Measurements from ENCODE around the gene DNPH1.
A peak's percentile ranks its signal among the peaks of the same experiment; 100 is the strongest.

DNPH1 gene

DNA sequence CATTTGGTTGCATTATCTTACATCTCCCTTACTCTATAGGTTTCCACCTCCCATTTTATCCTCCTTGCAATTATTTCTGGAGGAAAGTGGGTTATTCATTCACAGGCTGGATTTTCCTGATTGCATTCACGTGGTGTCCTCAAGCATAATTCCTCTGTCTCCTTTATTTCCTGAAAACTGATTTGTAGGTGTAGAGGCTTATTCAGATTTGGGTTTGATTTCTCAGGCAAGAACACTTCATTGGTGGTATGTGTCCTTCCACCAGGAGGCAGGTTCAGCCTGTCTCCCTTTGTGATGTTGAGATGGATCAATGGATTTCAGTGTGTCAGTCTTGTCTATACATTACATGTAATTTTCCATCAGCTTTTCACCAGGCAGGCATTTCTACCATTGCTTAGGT lies 17.3 kb downstream of the DNPH1 start:
- no peak for DNase-seq (ENCODE audit: low spot score)

DNA sequence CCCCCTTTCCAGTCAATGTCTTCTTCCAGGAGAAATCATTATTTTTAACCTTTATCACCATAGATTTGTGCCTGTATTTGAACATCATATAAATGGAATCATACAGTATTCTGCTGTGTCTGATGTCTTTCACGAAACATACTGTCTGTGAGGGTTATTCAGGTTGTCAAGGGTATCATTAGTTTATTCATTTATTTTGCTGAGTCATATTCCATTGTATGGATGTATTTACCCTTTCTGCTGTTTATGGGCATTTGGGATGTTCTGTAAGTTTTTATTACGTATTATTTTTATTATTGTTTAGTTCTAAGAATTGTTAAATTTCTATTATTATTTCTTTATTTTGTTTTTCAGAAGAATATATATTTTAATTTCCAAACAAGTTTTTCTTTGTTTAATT lies 22.0 kb downstream of the DNPH1 start:
- DNase-seq (ENCODE audit: low spot score) = no peak

DNA sequence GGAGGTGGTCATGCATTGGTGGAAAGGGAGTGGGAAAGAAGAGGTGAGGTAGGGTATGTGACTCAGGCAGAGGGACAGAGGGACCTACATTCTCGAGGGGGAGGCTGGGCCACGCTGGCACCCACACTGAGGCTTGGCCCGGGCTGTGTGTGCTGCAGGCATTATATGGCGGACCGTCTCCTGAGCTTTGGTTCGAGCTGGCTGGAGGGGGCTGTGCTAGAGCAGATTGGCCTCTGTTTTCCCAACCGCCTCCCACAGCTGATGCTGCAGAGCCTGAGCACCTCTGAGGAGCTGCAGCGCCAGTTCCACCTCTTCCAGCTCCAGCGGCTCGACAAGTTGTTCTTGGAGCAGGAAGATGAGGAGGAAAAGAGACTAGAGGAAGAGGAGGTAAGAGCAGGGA lies 23.4 kb downstream of the DNPH1 start:
- no peak for DNase-seq (ENCODE audit: low spot score)

DNA sequence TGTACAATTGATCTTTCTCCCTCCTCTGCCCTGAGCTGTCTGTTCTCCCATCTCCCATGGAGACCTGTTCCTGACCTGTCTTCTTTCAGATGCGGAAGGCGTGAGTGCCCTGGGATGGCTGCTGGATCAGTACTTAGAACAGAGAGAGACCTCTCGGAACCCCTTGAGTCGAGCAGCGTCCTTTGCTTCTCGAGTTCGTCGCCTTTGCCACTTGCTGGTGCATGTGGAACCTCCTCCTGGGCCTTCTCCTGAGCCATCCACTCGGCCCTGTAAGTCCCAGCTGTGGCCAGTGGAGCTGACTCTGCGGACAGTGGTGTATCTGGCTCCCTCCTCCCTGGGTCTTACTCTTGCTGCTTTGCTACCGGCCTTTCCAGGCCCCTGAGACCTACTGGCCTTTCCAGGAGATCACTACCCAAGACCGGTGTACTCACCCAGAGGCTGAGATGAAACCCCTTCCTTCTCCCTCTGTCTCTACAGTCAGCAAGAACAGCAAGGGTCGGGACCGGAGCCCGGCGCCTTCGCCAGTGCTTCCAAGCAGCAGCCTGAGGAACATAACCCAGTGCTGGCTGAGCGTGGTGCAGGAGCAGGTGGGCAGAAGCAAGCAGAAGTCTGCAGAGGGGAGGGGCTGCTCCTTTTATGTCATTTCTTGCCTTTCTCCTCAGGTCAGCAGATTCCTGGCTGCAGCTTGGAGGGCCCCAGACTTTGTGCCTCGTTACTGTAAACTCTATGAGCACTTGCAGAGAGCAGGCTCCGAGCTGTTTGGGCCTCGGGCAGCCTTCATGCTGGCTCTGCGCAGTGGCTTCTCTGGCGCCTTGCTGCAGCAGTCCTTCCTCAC lies 24.8 kb downstream of the DNPH1 start:
- no peak for DNase-seq (ENCODE audit: low spot score)

DNA sequence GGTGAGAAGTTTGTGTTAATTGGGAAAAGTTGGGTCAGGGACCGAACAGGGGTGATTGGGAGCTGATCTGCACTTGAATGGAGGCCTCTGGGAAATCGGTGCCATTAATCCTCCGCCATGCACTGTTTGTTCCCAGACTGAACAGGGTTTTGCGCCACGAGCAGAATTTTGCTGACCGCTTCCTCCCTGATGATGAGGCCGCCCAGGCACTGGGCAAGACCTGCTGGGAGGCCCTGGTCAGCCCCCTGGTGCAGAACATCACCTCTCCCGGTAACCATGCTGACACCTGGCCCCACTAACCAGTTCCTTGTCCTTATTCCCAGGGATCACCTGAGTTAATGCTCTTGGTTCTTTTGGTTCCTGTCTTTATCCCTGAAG lies 25.6 kb downstream of the DNPH1 start:
- DNase-seq (ENCODE audit: low spot score) = no peak

DNA sequence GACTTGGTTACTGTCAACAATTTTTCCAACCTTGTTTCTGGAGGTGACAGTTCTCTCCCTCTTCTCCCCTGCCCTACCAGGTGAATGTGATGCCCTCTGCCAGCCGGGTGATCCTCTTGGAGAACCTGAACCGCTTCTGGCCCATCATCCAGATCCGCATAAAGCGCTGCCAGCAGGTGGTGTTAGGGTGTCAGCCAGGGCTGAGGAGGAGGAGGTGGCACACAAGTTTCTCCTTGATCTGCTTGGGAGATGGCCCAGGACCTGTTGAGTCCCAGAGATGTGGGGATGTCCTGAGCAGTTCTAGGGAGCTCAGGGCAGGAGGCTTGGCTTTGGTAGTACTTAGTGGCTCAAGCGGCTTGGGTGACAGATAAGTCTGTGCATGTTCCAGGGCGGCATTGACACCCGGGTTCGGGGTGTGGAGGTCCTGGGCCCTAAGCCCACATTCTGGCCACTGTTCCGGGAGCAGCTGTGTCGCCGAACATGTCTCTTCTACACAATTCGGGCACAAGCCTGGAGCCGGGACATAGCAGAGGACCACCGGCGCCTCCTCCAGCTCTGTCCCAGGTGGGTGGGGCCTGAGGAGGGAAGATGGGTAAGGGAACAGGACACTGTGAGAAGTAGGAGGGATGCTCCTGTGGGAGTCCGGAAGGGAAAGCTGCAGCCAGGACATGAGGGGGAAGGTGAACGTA lies 26.1 kb downstream of the DNPH1 start:
- DNase-seq (ENCODE audit: low spot score) = no peak

DNA sequence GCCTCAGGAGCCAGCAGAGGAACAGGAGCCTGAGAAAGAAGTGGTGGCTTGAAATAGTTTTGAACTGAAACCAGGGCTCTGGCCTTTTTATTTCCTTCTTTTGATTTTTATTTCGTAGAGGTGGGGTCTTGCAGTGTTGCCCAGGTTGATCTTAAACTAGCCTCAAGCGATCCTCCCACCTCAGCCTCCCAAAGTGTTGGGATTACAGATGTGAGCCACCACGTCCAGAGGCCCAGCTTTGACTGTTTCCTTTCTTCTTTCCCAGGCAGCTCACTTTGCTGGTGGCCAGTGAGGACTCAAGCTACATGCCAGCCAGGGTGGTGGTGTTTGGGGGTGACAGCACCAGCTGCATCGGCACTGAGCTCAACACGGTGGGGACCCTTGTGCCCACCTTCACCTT lies 26.8 kb downstream of the DNPH1 start:
- no peak for DNase-seq (ENCODE audit: low spot score)

DNA sequence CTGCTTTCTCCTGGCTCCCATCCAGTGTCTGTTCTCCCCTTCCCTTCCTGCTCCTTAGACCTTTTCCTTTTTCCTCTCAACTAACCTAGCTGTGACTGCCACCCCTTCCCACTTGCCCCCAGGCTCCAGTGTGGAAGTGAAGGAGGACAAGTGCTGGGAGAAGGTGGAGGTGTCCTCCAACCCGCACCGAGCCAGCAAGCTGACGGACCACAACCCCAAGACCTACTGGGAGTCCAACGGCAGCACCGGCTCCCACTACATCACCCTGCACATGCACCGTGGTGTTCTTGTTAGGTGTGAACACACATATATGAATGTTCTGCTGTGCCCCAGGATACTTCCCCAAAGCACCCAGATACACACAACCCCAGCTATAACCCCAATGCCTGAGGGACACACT lies 28.7 kb downstream of the DNPH1 start:
- no peak for DNase-seq (ENCODE audit: low spot score)

DNA sequence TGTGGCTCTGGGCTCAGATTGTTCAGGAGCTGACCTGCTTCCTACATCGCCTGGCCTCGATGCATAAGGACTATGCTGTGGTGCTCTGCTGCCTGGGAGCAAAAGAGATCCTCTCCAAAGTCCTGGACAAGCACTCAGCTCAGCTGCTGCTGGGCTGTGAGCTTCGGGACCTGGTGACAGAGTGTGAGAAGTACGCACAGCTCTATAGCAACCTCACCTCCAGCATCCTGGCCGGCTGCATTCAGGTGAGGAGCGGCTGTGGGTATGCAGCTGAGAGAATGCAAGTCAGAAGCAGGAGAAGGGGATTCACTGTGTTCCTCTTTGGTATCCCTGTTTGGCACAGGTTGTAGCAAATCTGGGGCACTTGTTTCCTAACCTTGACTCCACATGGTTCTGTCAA lies 29.4 kb downstream of the DNPH1 start:
- DNase-seq (ENCODE audit: low spot score) = no peak

DNA sequence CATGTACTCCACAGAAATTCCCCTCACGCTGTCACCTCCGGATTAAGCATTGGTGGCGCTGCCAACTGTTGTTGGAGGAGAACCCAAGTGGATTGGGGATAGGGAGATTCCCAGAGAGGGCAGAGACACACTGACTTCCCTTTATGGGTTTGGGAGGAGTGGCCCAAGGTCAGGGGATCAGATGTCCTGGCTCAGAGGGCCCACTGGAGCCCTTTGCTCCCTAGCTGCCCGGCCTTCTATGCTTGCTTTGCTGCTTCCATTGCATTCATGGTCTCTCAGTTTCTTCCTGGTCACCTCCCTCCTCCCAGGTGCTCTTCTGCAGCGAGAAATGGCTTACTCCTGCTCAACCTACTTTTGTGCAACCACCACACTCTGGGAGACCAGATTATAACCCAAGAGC lies 32.9 kb downstream of the DNPH1 start:
- DNase-seq (ENCODE audit: low spot score) = no peak

DNA sequence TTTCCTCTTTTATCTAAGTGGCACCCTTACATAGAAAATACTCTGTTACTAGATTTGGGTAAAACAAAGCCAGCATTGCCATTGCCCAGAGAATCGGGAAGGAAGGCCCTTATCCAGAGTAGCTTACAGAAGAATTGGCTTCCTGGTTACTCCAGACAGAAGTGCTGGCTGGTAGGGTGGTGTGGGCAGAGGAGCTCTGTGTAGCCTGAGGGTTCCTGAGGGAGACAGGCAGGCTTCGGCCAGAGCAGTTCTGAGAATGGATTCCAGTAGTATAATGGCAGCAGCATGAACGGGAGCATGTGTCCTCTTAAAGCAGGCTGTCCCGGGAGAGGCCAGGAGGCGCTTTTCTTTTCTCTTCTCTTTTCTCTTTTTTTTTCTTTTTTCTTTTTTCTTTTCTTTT lies 35.4 kb downstream of the DNPH1 start:
- DNase-seq (ENCODE audit: low spot score) = no peak

DNA sequence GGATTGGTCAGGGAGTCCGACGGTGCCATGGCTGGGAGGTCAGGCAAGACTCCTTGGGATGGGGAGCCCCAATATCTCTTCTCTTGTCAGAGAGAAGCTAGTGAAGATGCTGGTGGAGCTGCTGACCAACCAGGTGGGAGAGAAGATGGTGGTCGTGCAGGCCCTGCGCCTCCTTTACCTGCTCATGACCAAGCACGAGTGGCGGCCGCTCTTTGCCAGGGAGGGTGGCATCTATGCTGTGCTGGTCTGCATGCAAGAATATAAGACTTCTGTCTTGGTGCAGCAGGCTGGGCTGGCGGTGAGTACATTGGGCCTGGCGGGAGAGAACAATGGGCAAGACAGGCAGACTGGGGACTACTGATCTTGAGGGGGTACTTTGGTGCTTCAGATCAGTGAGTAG lies 36.4 kb downstream of the DNPH1 start:
- DNase-seq (ENCODE audit: low spot score) = no peak

DNA sequence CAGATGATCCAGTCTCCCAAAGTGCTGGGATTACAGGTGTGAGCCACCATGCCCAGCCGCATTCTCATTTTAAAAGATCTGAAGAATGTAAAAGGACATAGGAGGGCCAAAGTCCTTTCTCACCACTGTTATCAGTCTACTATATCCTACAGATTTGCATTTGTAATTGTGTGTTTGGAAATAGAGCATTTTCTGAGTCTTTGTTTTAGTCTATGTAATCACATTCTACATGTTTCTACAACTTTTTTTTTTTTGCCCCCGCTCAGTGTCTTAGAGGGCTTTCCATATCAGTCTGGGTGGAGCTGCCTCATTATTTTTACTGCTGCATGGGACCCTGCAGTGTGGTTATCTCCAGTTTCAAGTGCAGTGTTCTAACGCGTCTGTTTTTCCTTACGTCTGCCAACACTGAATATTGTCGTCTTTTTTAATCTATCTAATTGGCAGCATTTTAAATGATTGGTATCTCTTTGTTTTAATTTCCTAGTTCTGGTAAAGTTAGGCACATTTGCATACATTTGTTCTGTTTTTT lies 39.4 kb downstream of the DNPH1 start:
- DNase-seq (ENCODE audit: low spot score) = no peak

DNA sequence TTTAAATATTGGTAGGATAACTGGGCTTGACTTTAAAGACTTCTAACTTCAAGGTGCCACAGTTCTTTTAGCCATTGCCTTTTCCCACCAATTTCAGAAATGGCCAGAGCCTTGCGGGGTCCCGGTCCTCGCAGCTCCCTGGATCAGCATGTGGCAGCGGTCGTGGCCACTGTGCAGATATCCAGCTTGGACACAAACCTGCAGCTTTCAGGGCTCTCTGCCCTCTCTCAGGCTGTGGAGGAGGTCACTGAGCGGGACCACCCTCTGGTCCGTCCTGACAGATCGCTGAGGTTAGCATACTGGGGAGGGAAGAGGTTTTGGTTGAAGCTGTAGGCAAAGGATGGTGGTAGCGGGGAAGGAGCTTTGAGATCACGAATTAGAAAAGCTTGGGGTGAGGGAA lies 40.9 kb downstream of the DNPH1 start:
- no peak for DNase-seq (ENCODE audit: low spot score)

DNA sequence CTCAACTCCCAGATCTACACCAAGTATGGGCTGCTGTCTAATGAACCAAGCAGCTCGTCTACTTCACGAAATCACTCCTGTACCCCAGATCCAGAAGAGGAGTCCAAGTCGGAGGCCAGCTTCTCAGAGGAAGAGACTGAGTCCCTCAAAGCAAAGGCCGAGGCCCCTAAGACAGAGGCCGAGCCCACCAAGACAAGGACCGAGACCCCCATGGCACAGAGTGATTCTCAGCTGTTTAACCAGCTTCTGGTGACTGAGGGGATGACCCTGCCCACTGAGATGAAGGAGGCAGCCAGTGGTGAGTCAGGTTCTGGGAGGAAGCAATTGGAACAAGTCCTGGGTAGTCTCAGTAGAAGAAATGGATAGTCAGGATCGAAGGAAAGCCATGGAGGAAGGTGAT lies 41.5 kb downstream of the DNPH1 start:
- DNase-seq (ENCODE audit: low spot score) = no peak

DNA sequence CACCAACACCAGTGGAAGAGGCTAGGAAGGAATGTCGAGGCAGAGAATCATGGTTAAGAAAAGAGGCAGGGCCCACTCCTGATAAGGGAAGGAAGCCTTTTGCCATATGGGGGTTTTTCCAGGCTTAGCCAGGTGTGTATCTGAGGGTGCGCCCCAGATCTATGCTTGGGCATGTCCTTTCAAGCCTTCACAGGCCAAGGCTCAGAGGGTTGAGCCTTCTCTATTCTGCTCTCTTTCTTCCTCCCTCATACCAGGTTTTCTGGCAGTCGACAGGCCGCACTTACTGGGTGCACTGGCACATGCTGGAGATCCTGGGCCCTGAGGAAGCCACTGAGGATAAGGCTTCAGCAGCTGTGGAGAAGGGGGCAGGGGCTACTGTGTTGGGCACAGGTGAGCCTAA lies 42.6 kb downstream of the DNPH1 start:
- no peak for DNase-seq (ENCODE audit: low spot score)

DNA sequence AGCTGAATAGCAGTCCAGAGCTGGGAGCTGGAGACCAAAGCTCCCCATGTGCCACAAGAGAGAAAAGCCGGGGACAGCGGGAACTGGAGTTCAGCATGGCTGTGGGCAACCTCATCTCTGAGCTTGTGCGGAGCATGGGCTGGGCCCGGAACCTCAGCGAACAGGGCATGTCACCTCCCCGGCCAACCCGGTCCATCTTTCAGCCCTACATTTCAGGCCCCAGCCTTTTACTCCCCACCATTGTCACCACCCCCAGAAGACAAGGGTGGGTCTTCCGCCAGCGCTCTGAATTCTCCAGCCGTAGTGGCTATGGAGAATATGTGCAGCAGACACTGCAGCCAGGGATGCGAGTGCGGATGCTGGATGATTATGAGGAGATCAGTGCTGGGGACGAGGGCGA lies 43.3 kb downstream of the DNPH1 start:
- DNase-seq (ENCODE audit: low spot score) = no peak

DNA sequence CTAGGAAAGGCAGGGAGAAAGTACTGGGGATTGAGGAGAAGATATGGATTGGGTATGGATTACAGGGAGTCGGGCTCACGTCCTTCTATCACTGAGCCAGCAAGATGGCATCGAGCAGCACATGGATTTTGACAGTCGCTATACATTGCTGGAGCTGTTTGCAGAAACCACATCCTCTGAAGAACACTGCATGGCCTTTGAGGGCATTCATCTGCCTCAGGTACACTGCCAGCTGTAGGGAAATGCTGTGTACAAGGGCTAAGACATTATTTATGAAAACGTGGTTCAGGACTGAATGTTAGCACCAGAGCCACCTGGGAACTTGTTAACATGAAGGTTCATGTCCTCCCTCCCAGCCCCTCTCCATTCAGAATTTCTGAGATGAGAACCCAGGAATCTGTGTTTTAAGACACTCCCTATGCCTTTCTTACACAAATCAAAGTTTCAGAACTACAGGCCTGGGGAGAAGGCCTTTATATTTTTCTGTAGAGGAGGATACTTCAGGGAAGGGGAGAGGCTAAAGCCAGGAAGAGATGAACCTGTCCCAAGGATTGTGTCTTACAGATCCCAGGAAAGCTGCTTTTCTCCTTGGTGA lies 43.8 kb downstream of the DNPH1 start:
- DNase-seq (ENCODE audit: low spot score) = no peak

DNA sequence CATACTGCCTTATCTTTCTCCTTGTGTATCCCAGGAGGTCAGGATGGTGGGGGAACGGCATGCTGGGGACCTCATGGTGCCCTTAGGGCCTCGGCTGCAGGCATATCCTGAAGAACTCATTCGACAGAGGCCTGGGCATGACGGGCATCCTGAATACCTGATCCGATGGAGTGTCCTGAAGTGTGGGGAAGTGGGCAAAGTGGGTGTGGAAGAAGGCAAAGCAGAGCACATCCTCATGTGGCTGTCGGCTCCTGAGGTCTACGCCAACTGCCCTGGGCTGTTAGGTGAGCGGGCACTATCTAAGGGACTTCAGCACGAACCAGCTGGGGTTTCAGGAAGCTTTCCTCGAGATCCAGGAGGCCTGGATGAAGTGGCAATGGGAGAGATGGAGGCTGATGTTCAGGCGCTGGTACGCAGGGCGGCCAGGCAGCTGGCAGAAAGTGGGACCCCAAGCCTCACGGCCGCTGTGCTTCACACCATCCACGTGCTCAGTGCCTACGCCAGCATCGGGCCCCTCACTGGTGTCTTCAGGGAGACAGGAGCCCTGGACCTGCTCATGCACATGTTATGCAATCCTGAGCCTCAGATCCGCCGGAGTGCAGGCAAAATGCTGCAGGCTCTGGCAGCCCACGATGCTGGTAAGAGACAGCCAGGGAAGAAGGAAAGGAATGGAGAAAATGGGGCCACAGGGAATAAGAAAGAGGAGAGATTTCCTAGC lies 44.9 kb downstream of the DNPH1 start:
- peak; percentile 28 for DNase-seq (ENCODE audit: low spot score)

DNA sequence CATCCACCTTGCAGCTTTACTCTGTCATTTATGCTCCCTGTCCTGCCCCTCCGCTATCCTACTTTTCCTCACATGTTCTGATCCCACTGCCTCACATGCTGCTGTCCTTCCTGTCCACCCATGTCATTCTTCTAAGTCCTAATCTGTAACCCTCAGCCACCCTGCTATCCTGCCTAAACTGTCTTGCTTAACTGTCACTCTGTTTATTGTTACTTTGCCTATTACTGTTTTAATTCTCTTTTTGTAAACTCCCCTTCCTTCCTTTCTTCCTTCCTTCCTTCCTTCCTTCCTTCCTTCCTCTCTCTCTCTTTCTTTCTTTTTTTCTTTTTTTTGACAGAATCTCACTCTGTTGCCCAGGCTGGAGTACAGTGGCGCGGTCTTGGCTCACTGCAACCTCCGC lies 45.8 kb downstream of the DNPH1 start:
- DNase-seq (ENCODE audit: low spot score) = no peak

DNA sequence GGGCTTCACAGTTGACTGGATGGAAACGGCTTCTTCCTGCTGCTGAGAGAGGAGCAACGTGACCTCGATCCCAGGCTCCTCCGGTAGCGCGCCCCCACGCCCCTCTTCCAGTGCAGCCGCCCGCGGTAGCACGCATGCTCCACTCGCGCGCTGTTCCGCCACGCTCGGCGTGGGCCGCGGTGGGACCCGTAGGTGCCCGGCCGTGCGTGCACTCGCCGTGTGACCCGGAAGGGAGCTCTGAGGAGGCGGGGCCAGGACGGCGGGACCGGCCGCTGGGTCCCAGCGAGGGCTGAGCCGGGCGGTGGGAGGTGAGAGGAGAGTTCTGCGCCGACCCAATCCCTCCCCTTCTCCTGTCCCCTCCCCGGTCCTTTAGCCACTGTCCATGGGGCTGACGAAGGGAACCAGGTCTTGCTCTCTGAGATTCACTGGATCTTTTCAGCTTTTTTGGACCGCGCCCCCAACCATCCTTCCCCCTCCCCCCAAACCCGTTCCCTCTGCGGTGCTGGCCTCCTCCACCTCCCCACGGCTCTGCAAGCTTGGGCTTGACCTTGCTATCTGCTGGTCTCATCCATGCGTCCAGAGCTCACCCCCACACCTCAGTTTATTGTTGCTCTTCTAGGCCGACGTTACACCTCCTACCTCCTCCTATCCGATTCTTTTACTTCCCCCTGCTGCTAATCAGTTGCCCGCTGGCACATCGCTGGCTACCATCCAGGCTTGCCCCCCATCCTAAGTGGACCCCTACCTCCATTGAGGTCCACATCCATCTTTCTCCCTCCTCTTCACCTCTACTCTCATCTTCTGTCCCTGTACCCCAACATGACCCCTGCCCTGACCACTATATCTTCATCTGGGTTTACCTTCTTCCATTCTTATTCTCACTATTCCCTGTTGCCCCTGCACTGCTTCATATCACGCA lies 47.1 kb downstream of the DNPH1 start, which contains the start of gene CUL9:
CUL9 (plus strand) TSS at position 255 of the 919 bp plus-strand sequence. CDS start 2,115 bp downstream, outside the sequence.
- peak; percentile 84 for DNase-seq (ENCODE audit: low spot score)
